Epithelial cell of proximal tubule (primary cell): Measurements from ENCODE around the gene CHMP6. TPM values are rescaled to one million over a fixed set of nuclear protein-coding genes. Genes with fewer than 3 reads are reported as not detected.

ENCODE experiments used
- DNase-seq: peaks from one replicate; pipeline ENCODE4 v3.0.0-alpha.2; 2011; ENCODE audit warnings: low read depth
- H3K4me3 ChIP-seq: 2 replicates; pipeline ENCODE4 v1.5.1; 2011; ENCODE audit warnings: low read depth, mild to moderate bottlenecking, low read length
- total RNA-seq: library from RNA; depleted of rRNA; stranded (reverse); fragments of >200 nt; gene quantifications from 2 replicates; pipeline ENCODE4 v1.2.3, GENCODE V29; 2015
- TF ChIP-seq, protein P1 (sequence below): conservative IDR thresholded peaks from 2 replicates; pipeline ENCODE4 v1.5.1; 2012; ENCODE audit warnings: low read depth, mild to moderate bottlenecking, low read length

CHMP6 gene
- total RNA-seq, 1 donor from 2014 or later = 32.6 TPM

DNA sequence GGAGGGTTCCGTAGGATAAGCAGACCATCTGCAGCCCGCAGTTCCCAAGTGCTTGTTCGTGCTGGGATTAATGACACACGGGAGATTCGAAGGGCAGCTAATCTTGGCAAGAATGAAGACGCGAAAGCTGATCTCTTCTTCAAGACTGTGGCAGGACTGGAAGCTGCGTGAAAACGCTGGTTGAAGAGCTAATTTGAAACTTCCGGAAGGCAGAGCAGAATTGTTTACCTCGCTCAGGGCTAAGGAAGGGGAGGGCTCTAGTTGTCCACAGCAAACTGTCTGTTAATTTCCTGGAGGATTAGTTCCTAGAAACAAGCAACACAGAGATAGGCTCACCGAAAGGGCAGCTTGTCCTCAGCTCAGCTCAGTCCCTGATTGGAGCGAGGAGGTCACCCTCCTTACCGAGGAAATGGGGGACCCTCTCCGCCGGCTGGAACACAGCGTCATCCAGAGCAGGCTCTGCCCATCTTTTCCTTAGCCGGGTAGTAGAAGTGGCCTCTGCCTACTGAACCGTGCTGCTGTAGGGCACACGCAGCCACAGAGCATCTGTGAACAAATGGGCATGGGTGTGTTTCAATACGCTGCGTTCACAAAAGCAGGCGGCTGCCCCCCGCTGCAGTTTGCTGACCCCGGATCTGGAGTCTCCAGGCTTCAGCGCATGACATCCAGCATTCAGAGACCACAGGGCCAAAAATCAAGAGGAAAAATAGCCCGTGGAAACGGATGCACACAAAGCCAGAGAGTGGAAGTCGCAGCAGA lies 26.6 kb downstream of the CHMP6 start:
- peak overlapping the region; percentile 49 for H3K4me3 ChIP-seq
- TF ChIP-seq, protein P1, sequence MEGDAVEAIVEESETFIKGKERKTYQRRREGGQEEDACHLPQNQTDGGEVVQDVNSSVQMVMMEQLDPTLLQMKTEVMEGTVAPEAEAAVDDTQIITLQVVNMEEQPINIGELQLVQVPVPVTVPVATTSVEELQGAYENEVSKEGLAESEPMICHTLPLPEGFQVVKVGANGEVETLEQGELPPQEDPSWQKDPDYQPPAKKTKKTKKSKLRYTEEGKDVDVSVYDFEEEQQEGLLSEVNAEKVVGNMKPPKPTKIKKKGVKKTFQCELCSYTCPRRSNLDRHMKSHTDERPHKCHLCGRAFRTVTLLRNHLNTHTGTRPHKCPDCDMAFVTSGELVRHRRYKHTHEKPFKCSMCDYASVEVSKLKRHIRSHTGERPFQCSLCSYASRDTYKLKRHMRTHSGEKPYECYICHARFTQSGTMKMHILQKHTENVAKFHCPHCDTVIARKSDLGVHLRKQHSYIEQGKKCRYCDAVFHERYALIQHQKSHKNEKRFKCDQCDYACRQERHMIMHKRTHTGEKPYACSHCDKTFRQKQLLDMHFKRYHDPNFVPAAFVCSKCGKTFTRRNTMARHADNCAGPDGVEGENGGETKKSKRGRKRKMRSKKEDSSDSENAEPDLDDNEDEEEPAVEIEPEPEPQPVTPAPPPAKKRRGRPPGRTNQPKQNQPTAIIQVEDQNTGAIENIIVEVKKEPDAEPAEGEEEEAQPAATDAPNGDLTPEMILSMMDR = no peak
- DNase-seq = no peak

GRCh38 chr17:81019563-81020442 lies 28.2 kb downstream of the CHMP6 start:
- TF ChIP-seq, protein P1 = no peak
- no peak overlapping the region for H3K4me3 ChIP-seq
- no peak for DNase-seq

DNA sequence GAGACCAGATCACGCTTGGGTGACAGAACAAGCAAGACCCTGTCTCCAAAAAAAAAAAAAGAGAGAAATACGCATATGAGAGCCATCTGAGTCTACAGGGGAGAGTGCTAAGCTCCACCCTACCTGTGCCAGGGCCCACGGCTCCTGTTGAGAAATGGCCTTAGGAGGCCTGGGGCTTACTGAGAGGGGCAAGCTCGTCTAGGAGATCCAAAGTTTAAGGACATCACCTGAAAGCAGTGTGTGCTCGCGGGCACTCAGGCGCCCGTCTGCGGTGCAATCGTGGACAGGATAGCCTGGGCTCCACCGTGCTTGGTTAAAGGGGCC lies 28.8 kb downstream of the CHMP6 start:
- TF ChIP-seq, protein P1 = no peak
- H3K4me3 ChIP-seq = no peak overlapping the region
- DNase-seq = no peak

- TF ChIP-seq, protein P1 = no peak
- DNase-seq = no peak
- no peak overlapping the region for H3K4me3 ChIP-seq
Measured at GRCh38 chr17:81020767-81021497, 29.3 kb downstream of the CHMP6 start.

GRCh38 chr17:81021531-81022343 lies 30.1 kb downstream of the CHMP6 start:
- DNase-seq = no peak
- TF ChIP-seq, protein P1 = no peak
- no peak overlapping the region for H3K4me3 ChIP-seq

DNA sequence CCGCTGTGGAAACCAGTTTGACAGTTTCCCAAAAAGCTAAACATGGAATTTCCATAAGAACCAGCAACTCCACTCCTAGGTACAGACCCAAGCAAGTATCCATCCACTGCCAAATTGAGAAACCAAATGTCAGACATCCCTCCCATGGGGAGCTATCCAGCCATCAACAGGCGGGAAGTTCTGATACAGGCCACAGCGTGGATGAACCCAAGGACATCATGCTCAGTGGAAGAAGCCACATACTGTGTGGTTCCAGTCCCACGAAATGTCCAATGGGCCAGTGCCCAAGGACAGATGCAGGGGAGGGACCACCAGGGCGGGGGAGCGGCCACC lies 30.7 kb downstream of the CHMP6 start:
- TF ChIP-seq, protein P1 = no peak
- DNase-seq = no peak
- H3K4me3 ChIP-seq = no peak overlapping the region
